DMS 273 (cell line): Measurements from ENCODE around the gene PLLP.
"Not testable (repeated sequence)": the region's sequence is repeated elsewhere in the genome, so short reads cannot be mapped to it uniquely, and the experiment has no call there.

Experiments
- DNase-seq: peaks from one replicate; lab custom pipeline; 2025; ENCODE audit not compliant: unreplicated experiment; lab: John Stamatoyannopoulos, UW

PLLP gene

GRCh38 chr16:57273826-57274225 is 10.6 kb downstream of the PLLP start:
- DNase-seq: no peak

DNA sequence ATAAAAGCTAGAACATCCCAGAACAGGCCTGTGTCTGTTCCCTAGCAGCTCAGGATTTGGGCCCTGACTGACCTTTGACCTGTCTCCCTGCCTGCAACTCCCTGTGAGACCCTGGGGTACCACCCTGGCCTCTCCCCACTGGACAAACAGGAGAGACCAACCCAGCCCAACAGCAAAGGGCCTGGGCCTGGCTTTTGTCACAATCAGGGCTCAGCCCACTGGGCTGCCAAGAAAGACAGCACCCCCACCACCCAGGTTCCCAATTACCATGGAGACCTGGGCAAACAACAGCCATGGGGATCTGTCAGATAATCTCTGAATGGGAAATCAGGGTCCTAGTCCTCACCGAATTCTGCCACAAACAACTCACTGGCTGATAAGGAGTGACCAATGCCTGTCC is 11.1 kb downstream of the PLLP start:
- no peak for DNase-seq

DNA sequence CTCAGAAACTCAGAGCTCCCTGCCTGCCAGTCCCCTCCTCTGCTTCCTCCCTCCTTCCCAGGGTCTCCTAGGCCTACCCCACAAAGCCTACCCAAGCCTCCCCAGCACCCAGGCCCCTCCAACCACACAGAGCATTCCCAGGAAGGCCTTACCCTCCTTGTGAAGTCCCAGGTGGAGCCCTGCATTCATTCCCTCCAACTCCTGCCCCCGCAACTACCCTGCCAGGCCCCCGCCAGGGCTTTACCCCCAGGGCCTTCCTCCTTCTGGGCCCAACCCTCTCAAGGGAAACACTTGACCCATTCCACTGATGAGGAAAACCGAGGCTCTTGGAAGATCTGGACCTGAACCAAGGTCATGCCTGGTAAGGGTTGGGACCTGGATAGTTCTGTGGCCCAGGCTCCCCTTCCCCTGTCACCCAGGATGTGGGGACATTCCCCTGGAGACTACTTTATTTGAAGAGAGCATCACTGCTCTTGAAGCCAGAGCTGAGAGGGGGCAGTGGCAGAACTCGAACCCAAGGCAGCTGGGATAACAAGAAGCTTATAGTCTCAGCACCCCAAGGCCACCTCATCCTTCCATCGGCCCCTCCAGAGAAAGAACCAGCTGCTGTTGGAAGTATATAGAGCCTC is 12.5 kb downstream of the PLLP start:
- DNase-seq: no peak

DNA sequence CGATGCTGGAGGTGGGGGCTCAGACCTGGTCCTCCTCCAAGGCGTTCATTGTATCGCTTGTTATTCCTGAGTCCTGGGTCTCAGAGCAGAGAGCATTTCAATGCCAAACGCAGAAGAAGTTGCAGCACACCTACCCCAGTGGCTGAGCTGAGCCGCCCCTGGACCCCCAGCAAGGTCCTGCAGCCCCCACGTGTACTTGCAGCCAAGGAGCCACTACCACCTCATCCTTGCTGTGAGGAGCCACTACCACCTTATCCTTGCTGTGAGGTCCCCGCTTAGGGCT is 13.5 kb downstream of the PLLP start:
- no peak for DNase-seq

DNA sequence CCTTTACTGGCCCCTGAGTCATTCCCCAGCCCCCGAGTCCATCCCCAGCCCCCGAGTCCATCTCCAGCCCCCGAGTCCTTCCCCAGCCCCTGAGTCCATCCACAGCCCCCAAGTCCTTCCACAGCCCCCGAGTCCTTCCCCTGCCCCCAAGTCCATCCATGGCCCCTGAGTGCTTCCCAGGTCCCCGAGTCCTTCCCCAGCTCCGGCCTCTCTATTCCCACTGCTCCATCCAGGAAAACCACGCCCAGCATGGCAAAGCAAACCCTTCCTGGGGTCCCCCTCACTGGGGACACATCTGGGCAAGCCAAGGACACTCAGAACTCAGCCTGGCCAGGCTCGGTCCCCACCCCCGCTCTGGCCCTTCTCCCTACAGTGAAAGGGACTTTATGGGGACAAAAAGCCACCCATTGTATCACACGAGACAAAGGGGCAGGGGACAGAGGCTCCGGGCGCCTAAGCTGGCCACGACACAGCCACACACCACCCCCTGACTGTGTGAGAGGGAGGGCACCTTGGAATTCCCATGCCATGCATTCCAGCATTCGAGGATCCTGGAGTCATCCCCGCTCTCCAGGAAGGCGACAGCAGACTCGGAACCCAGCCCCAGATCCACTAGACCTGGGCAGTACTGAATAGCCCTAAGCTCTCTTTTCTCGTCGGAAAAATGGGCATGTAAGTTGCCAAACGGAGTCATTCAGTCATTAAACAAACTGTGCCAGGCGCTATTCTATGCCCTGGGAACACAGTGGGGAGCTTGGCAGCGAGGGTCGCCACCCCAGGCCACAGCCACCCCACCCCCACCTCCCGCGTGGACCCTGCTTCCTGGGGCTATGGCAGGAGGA is 14.0 kb downstream of the PLLP start:
- DNase-seq: no peak

DNA sequence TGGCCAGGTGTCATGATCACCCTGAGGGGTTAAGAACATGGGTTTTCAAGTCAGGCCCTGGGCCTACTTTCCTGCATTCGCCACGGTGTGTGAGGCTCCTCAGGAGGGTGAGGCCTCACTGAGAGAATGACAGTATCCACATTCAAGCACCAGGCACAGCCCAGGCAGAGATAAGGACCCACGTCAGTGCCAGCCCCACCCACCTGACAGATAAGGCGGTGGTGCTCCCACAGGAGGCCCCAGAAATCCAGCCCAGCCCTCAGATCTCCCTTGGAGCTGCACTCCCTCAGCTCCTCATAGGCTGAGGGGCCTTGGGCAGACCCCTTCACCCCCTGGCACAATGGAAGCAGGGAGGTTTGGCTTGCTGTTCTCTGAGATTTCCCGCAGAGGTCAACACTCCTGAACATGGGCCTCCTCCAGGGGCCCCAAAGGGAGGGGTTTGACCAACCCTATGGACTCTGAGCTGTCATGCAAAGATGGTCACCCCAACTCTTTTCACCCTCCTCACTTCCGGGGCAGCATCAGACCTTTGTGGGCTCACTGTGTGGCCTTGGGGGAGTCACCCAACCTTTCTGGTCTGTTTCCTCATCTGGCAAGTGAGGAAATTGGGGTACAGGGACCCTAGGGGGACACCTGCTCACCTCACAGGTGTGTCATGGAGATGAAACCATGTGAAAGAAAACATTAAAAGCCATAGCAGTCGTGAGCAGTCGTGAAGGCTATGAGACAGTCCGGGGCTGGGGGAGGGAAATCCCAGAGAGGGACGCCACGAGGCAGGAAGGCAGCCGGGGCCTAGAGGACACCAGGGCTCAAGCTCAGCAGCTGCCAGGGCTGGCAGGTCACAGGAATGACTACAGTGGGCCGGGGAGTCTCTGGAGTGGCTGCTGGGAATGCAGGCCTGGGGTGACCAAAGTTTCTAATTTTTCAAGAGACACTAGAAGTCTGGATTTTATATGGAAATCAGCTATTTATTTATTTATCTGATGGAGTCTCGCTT is 15.4 kb downstream of the PLLP start:
- DNase-seq: no peak

- not testable (repeated sequence) for DNase-seq
Measured at GRCh38 chr16:57267343-57267742, 17.1 kb downstream of the PLLP start.

- DNase-seq: no peak
Measured at GRCh38 chr16:57266531-57267260, 17.8 kb downstream of the PLLP start.

GRCh38 chr16:57265850-57266530 is 18.5 kb downstream of the PLLP start:
- DNase-seq: peak; percentile 68

GRCh38 chr16:57264950-57265371 is 19.5 kb downstream of the PLLP start:
- DNase-seq: no peak

- DNase-seq: no peak
Measured at GRCh38 chr16:57264381-57264780, 20.1 kb downstream of the PLLP start.

DNA sequence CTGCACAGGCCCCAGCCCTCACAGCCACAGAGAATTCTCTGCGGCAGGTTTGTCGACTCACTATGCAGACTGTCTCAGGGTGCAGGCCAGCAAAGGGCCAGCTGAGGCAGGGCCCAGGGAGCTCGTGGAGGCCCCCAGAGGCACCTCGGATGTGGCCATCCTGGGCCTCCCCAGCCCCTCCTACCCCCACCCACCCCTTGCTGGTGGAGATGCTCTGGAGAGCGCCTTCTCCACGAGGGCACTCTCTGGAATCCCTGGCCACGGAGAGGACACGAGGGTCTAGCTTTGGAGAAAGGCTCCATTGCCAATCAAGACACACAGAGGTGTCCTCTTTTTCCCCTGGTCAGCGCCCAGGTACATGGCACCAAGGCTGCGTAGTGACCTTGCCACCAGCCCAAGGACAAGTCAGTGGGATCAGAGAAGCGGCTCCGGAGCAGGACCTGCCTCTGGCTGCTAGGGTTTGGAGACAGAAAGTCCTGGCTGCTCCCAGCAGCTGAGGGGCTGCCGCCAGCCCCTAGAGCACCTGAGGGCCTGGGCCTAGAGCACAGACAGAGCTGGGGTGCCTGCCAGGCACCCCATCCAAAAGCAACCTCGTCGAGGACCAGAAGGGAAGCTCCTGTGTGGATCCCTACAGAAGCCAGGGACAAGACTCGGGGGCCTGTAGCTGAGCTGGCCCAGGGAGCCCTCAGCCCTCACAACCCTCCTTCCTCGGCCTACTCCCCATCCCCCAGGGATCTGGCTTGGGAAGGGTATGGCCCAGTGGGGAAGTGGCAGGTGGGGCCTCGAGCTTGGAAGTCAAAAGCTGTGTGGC is 20.7 kb downstream of the PLLP start:
- no peak for DNase-seq

GRCh38 chr16:57262841-57263540 is 21.5 kb downstream of the PLLP start:
- DNase-seq: no peak

DNA sequence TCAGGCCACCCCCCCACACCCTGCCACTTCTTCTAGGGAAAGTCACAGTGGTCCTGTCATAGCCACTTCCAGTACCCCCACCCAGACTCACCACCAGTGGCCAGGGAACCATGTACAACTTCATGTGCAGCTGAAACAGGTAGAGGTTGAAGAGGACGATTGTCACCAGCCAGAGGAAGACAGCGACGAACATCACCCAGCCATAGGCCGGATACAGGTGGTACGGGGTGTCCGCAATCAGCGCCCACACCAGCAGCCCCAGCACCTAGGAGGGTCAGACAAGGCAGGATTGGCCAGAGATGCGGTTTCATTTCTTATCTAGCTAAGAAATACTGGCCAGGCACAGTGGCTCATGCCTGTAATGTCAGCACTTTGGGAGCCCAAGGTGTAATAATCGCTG is 22.7 kb downstream of the PLLP start:
- DNase-seq: no peak

DNA sequence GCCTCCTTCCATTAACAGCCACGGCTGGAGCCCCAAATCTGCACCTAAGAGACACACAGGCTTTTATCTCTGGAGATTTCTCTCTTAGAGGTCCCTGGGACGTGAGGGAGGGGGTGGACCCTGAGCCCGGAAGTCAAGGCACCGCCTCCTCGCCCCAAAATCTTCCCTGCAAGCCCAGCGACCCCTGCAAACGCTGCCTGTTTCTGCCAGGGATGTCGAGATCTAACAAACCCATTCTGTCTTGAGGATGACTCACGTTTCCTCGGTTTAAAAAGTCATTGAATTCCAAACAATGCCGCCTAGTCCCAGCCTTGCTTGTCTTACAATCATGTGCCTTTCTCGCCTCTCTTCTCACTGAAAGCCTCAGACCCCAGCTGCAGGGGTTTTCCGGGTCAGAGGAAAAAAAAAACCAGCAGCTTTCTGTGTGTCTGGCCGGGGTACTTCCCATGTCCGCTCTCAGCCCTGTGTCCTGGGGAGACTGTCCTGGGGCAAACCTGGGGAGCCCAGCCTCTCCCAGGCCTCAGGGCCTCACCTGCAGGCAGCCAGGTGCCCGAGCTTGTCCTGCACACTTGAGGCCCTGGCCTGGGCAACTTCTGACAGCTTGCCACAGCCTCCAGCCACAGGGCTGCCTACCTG is 24.1 kb downstream of the PLLP start:
- DNase-seq: no peak

GRCh38 chr16:57258910-57259475 is 25.5 kb downstream of the PLLP start:
- DNase-seq: no peak

- DNase-seq: no peak
Measured at GRCh38 chr16:57258226-57258909, 26.1 kb downstream of the PLLP start.
